ENCODE results near the gene RASSF8. TPM values are rescaled to one million over a fixed set of nuclear protein-coding genes. Genes with fewer than 3 reads are reported as not detected.
A peak's percentile ranks its signal among the peaks of the same experiment; 100 is the strongest.

Gene RASSF8
- total RNA-seq, 4 donors from 2014 or later = 5.4 to 20.7 (median 9.6) TPM

DNA sequence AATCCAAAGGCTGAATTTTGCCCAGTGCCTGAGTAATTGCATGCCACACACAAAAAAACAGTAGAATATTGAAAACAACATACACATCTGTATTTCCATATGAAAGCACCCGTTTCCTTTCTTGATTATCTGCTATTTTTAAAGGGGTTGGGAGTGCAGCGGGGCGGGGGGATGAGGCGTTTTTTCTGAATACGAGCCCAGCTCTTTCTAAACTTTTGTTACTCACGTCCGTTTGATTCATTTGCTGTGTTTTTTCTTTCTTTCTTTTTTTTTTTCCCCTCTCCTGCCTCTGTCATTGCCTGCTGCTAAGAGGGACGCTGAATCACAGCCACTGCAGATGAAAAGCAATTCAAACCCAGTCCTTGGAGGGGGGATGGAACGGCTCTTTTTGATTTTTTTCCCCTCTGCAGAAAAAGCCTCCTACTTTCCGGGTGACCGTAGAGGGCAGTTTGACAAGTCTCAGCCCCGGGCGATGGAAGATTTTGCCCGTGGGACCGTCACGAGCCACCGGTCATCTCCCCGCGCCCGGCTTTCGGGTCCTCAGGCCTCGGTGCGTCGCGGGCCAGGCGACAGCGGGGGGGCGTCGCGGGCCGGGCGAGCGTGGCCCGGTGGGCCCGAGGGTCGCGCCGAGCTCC is 572 bp upstream of the RASSF8 start:
- 0 to 1% methylated on average over 17 to 24 of the region's 38 CpGs for WGBS, 2 donors
- intact Hi-C loops (cut with DNase I; ENCODE audit: low total_unique reads) = no loop called here
- DNase-seq (ENCODE audit: low spot score in 2 of 2) = peak; percentile 30 to 90
- H3K4me3 ChIP-seq (ENCODE audit: low read depth, poor library complexity, severe bottlenecking) = peak overlapping the region; percentile 39
- no peak for TF ChIP-seq POLR2A (IDR thresholded peaks at IDR 0.05)
- no peak for TF ChIP-seq CTCF (IDR thresholded peaks at IDR 0.05)

DNA sequence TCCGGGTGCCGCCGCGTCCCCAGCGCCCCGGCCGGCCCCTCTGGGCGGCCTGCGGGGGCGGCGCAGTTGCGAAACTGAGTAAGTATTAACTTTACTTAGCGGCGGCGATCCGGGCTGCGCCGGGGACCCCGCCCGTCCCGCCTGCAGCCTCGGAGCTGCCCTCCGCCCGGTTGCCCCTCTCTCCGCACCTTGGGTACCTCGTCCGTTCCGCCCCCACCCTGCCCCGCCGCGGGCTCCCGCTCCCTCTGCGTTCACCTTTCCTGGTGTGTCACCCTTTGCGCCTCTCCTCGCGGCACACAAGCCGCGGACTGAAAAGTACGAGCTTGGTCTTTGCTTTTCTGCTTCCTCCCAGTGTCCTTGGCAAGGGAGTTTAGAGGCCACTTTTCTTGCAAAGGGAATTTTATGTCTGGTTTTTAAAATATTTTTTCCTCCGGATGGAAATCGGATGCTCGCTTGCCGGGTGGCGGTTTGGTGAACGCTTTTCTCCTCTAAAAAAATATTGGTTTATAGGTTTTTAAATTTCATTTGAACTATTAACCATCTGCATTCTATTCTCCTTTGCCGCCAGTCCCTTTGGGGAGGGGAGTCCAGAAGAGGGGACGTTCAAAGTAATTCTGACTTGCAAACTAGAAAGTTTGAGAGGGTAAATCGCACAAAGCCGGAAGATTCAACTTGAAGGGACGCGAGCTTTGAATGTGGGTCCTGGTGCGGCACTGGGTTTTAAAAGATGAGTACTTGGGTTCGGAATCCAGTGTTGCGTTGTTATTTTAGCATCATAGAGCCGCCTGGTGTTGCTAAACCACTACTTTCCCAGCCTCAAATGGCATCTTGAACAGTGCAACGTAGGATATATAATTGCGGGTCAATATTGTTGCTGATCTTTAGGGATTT is 834 bp downstream of the RASSF8 start:
- peak overlapping the region; percentile 70 for H3K4me3 ChIP-seq (ENCODE audit: low read depth, poor library complexity, severe bottlenecking)
- 1% methylated on average over 43 to 45 of the region's 57 CpGs for WGBS, 2 donors
- intact Hi-C loops (cut with DNase I; ENCODE audit: low total_unique reads) = no loop called here
- no peak for TF ChIP-seq CTCF (IDR thresholded peaks at IDR 0.05)
- no peak for TF ChIP-seq POLR2A (IDR thresholded peaks at IDR 0.05)
- DNase-seq (ENCODE audit: low spot score in 2 of 2) = peak; percentile 50 to 92

DNA sequence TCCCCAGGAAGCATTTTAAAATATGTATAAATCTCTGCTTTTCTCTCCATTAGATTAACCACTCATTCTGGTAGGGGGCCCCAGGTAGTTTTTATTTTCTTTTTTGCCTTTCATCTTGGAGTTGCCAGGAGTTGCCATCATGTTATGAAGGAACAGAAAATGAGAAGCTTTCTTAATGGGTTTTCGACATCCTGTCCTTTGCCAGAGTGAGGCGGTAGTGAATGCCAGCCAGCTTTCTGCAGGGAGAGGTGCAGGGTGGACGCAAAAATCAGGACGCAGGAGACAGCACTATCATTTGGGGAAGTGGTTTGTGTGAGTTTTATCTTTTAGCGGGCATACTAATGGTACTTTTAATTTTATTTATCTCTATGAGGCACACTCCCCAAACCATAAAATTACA is 1.7 kb downstream of the RASSF8 start:
- intact Hi-C loops (cut with DNase I; ENCODE audit: low total_unique reads) = no loop called here
- no peak for DNase-seq (ENCODE audit: low spot score in 2 of 2)
- no peak overlapping the region for H3K4me3 ChIP-seq (ENCODE audit: low read depth, poor library complexity, severe bottlenecking)
- TF ChIP-seq CTCF (IDR thresholded peaks at IDR 0.05) (no peak), POLR2A (IDR thresholded peaks at IDR 0.05) (no peak)
- 17 to 18% methylated on average over 5 of the region's 5 CpGs for WGBS, 2 donors

DNA sequence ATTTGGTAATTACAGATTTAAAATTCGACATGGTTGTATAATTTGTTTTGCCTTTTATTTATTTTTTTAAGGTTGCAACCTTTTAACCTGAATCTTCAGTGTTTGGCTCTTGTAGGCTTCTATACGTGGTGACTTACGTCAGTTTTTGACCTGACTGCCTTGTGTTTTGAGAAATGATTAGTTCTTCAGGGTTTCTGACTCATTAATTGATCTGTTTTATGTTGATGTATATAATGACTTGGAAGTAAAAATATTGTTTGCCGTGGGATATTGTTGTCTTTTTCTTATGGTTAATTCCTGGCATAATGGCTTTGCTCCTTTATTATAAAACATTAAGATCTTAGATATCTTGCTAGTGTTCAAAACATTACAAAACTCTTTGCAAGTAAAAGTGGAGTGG is 2.5 kb downstream of the RASSF8 start:
- intact Hi-C loops (cut with DNase I; ENCODE audit: low total_unique reads) = no loop called here
- no peak for TF ChIP-seq POLR2A (IDR thresholded peaks at IDR 0.05)
- WGBS, 2 donors = 52 to 56% methylated on average over 4 of the region's 4 CpGs

DNA sequence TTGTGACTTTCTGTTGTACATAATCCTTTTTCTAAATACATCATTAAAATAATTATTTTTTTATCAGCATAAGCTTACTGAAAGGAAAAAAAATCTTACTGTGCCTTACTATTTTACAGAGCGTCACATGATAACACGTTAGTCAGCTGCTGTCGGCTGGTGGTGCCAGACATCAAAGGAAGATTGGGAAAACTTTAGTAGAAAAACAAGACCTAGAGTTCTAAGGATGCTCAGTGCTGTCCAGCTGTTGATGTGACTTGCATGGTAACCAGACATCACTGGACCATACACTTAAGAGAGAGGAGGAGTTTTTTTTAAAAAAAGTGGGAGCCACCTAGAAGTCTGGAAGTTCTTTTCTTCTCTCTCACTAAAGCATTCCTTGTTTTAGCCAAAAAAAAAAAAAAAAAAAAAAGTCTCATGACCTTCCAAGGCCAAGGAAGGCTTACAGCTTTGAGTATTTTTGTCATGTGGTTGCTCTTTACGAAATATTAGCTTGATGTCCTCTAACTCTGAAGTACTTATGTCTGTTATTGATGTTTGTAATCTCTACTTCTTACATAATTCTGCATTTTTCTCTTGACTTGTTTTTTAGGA is 4.5 kb downstream of the RASSF8 start:
- WGBS, 2 donors = 52 to 62% methylated on average over 4 of the region's 4 CpGs

More for the DNA sequence above, 2.5 kb downstream of the RASSF8 start:
- no peak for DNase-seq (ENCODE audit: low spot score in 2 of 2)
- no peak overlapping the region for H3K4me3 ChIP-seq (ENCODE audit: low read depth, poor library complexity, severe bottlenecking)

More for the DNA sequence above, 4.5 kb downstream of the RASSF8 start:
- TF ChIP-seq CTCF (IDR thresholded peaks at IDR 0.05) (no peak), POLR2A (IDR thresholded peaks at IDR 0.05) (no peak)
- intact Hi-C loops (cut with DNase I; ENCODE audit: low total_unique reads) = no loop called here
- no peak for DNase-seq (ENCODE audit: low spot score in 2 of 2)
- H3K4me3 ChIP-seq (ENCODE audit: low read depth, poor library complexity, severe bottlenecking) = no peak overlapping the region
